Activated T-helper 2 cell treated with anti-CD3 and anti-CD28 coated beads, Interferon-gamma antibody, Interleukin-2, Interleukin-4, amounts not matched to agents 10 μg/mL and 5 μg/mL and 100 μg/mL, durations not matched to agents 14 hours and 24 hours and 36 hours (primary cell): ENCODE data around the gene PLSCR3. TPM values are rescaled to one million over a fixed set of nuclear protein-coding genes. Genes with fewer than 3 reads are reported as not detected.

Experiments
- DNase-seq: peaks from one replicate; pipeline ENCODE4 v3.0.0; 2021; ENCODE audit warnings: low spot score
- H3K27ac Mint-ChIP-seq: one replicate; pipeline ENCODE4 v1.8.0; 2021; ENCODE audit warnings: mixed read lengths
- H3K27me3 Mint-ChIP-seq: one replicate; pipeline ENCODE4 v1.8.0; 2021; ENCODE audit warnings: low read depth, mixed read lengths
- H3K36me3 Mint-ChIP-seq: one replicate; pipeline ENCODE4 v1.8.0; 2021; ENCODE audit warnings: low read depth, mixed read lengths
- H3K4me1 Mint-ChIP-seq: one replicate; pipeline ENCODE4 v1.8.0; 2021; ENCODE audit warnings: low read depth, mixed read lengths
- H3K4me3 Mint-ChIP-seq: one replicate; pipeline ENCODE4 v1.8.0; 2021; ENCODE audit warnings: low read depth, mild to moderate bottlenecking, moderate library complexity, mixed read lengths
- H3K9me3 Mint-ChIP-seq: one replicate; pipeline ENCODE4 v1.8.0; 2021; ENCODE audit warnings: mixed read lengths
- intact Hi-C: fragments of 100-400 bp; cut with micrococcal nuclease; formaldehyde crosslinking; loops from one replicate; pipeline ENCODE4 v1.15.1; 2023
- total RNA-seq: library from RNA; stranded (reverse); gene quantifications from 2 replicates; pipeline ENCODE4 v1.2.3, GENCODE V29; 2022

PLSCR3 gene
- total RNA-seq, 1 donor from 2014 or later, result 75.4 TPM

DNA sequence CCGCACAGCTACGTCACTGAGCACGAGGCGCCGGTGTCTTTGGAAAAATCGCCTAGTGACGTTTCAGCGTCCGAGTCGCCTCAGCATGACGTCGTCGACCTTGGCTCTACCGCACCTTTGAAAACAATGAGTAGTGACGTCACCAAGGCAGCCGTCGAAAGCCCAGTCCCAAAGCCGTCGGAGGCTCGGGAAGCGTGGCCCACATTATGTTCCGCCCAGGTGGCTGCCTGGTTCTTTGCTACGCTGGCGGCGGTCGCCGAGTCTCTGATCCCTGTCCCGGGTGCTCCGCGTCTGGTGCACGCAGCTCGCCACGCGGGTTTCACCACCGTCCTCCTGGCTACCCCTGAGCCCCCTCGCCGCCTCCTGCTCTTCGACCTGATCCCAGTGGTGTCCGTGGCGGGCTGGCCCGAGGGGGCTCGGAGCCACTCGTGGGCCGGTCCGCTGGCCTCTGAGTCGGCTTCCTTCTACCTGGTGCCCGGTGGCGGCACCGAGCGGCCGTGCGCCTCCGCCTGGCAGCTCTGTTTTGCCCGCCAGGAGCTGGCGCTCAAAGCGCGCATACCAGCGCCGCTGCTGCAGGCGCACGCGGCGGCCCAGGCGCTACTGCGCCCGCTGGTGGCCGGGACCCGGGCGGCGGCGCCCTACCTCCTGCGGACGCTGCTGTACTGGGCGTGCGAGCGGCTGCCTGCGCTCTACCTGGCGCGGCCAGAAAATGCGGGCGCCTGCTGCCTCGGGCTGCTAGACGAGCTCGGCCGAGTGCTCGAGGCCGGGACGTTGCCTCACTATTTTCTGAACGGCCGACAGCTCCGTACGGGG is 42.4 kb upstream of the PLSCR3 start:
- peak overlapping the region; percentile 95 for H3K27ac Mint-ChIP-seq
- peak overlapping the region; percentile 85 for H3K4me3 Mint-ChIP-seq
- peaks cover 30% of the 10 kb centered on the region for H3K4me1 Mint-ChIP-seq
- H3K9me3 Mint-ChIP-seq, result no peaks in the 10 kb centered on the region
- peaks cover 20% of the 10 kb centered on the region for H3K27me3 Mint-ChIP-seq
- intact Hi-C loops, result loop anchor here (1.0 to 5.0 kb wide), 4 partner anchors 80 to 621 kb away; partner anchors contain the start of genes EIF5A and SENP3
- peaks cover 22% of the 10 kb centered on the region for H3K36me3 Mint-ChIP-seq
- peak; percentile 80 for DNase-seq

DNA sequence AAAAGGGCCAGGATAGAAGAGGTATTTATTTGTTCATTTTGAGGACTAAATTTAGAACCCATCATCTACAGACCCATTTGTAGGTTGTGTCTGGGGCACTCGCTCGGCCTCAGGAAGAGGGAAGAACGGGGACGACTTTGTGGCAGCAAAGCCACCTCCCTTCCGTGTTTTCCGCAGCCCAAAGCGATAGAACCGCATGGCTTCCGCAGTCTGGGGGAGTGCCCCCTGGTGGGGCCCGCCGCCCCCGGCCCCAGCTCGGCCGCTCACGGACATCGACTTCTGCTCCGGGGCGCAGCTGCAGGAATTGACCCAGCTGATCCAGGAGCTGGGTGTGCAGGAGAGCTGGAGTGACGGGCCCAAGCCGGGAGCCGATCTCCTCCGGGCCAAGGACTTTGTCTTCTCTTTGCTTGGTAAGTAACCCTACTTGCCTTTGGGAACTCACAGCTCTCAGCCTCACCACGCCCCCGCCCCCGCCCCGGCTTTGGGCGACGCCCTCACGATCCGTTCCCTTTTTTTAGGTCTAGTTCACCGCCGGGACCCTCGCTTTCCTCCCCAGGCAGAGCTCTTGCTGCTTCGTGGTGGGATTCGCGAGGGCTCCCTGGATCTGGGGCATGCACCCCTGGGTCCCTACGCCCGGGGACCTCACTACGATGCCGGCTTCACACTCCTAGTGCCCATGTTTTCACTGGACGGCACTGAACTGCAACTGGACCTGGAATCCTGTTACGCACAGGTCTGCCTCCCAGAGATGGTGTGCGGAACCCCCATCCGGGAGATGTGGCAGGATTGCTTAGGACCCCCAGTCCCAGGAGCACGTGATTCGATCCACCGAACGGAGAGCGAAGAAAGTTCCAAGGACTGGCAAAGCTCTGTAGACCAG is 41.6 kb upstream of the PLSCR3 start:
- peak; percentile 73 for DNase-seq

GRCh38 chr17:7432296-7432695 is 38.0 kb upstream of the PLSCR3 start:
- Mint-ChIP-seq H3K27me3 (no peaks in the 10 kb centered on the region), H3K27ac (no peak overlapping the region), H3K4me1 (peaks cover 12% of the 10 kb centered on the region), H3K9me3 (no peaks in the 10 kb centered on the region), H3K4me3 (no peak overlapping the region), H3K36me3 (peaks cover 6% of the 10 kb centered on the region)
- intact Hi-C loops, result no loop called here
- DNase-seq, result no peak

More for the DNA sequence above, 41.6 kb upstream of the PLSCR3 start:
- Mint-ChIP-seq H3K27me3 (peaks cover 13% of the 10 kb centered on the region), H3K4me3 (peak overlapping the region; percentile 85), H3K36me3 (peaks cover 19% of the 10 kb centered on the region), H3K4me1 (peaks cover 30% of the 10 kb centered on the region), H3K9me3 (no peaks in the 10 kb centered on the region), H3K27ac (peak overlapping the region; percentile 95)
- intact Hi-C loops, result loop anchor here (1.0 to 5.0 kb wide), 7 partner anchors 19 to 621 kb away; partner anchors contain the start of genes EIF5A, POLR2A, SENP3 and TMEM256

- intact Hi-C loops, result no loop called here
- H3K36me3 Mint-ChIP-seq, result no peaks in the 10 kb centered on the region
- H3K27ac Mint-ChIP-seq, result no peak overlapping the region
- peaks cover 6% of the 10 kb centered on the region for H3K4me1 Mint-ChIP-seq
- no peaks in the 10 kb centered on the region for H3K27me3 Mint-ChIP-seq
- no peak overlapping the region for H3K4me3 Mint-ChIP-seq
- no peak for DNase-seq
- H3K9me3 Mint-ChIP-seq, result no peaks in the 10 kb centered on the region
These were observed 36.9 kb upstream of the PLSCR3 start for GRCh38 chr17:7431231-7431630.

- H3K9me3 Mint-ChIP-seq, result no peaks in the 10 kb centered on the region
- H3K27me3 Mint-ChIP-seq, result no peaks in the 10 kb centered on the region
- H3K27ac Mint-ChIP-seq, result no peak overlapping the region
- no peak overlapping the region for H3K4me3 Mint-ChIP-seq
- intact Hi-C loops, result no loop called here
- no peak for DNase-seq
- H3K4me1 Mint-ChIP-seq, result no peaks in the 10 kb centered on the region
- H3K36me3 Mint-ChIP-seq, result no peaks in the 10 kb centered on the region
These were observed 35.4 kb upstream of the PLSCR3 start for GRCh38 chr17:7429722-7430121.

DNA sequence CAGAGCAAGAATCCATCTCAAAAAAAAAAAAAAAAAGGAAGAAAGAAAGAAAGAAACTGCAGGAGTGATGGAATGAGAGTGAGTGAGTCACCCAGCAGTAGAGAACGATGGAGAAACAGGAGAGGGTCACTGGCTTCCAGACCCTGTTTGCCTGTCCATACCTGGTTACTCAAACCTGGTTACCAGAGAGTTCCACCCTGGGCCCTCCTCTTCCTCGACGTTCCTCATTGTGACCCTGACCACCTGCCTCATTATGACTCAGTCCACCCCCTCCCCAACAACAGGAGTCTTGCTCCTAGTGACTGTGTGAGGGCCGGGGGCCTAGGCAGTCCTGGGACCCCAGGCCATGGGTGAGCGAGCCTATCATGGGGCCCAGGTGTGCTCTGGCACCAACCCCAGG is 34.2 kb upstream of the PLSCR3 start, which contains the start of gene SPEM3:
Gene SPEM3 (plus strand): TSS at position 301 of the 400 bp plus-strand sequence. CDS start 46 bp downstream, at position 347.
- H3K27me3 Mint-ChIP-seq, result no peaks in the 10 kb centered on the region
- intact Hi-C loops, result no loop called here
- H3K4me3 Mint-ChIP-seq, result no peak within 1 kb of the TSS
- no peak within 1 kb of the TSS for H3K27ac Mint-ChIP-seq
- H3K4me1 Mint-ChIP-seq, result no peaks in the 10 kb centered on the region
- H3K9me3 Mint-ChIP-seq, result no peaks in the 10 kb centered on the region
- no peak for DNase-seq
- H3K36me3 Mint-ChIP-seq, result no peaks in the 10 kb centered on the region

GRCh38 chr17:7427549-7427948 is 33.2 kb upstream of the PLSCR3 start:
- DNase-seq, result no peak
- intact Hi-C loops, result no loop called here
- no peak overlapping the region for H3K27ac Mint-ChIP-seq
- no peak overlapping the region for H3K4me3 Mint-ChIP-seq
- H3K27me3 Mint-ChIP-seq, result no peaks in the 10 kb centered on the region
- H3K4me1 Mint-ChIP-seq, result no peaks in the 10 kb centered on the region
- no peaks in the 10 kb centered on the region for H3K9me3 Mint-ChIP-seq
- no peaks in the 10 kb centered on the region for H3K36me3 Mint-ChIP-seq

- Mint-ChIP-seq H3K4me3 (no peak overlapping the region), H3K36me3 (no peaks in the 10 kb centered on the region), H3K27me3 (no peaks in the 10 kb centered on the region), H3K9me3 (no peaks in the 10 kb centered on the region), H3K4me1 (no peaks in the 10 kb centered on the region), H3K27ac (no peak overlapping the region)
- DNase-seq, result no peak
- intact Hi-C loops, result no loop called here
These were observed 32.7 kb upstream of the PLSCR3 start for GRCh38 chr17:7426896-7427489.

GRCh38 chr17:7426203-7426863 is 32.0 kb upstream of the PLSCR3 start:
- intact Hi-C loops, result no loop called here
- Mint-ChIP-seq H3K36me3 (no peaks in the 10 kb centered on the region), H3K9me3 (no peaks in the 10 kb centered on the region), H3K4me1 (no peaks in the 10 kb centered on the region), H3K27me3 (no peaks in the 10 kb centered on the region), H3K27ac (no peak overlapping the region), H3K4me3 (no peak overlapping the region)
- DNase-seq, result no peak

DNA sequence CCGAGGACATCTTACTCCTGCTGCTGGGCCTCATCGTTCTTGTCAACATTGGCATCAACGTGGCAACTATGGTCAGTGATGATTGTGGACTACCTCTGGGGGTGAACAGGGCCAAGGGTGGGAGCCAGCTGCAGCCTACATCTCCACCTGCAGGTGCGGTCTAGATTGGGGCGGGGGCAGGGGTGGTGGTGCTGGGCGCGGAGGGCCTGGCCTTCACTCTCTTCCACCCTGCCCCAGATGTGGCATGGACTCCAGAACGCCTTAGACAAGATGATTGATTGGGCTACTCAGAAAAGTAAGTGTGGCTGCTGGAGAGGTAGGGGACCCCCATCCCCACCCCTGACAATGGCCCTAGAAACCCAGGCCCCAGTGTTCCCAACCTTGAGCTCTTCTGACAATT is 31.4 kb upstream of the PLSCR3 start:
- Mint-ChIP-seq H3K27me3 (no peaks in the 10 kb centered on the region), H3K9me3 (no peaks in the 10 kb centered on the region), H3K4me1 (no peaks in the 10 kb centered on the region), H3K36me3 (no peaks in the 10 kb centered on the region), H3K4me3 (no peak overlapping the region), H3K27ac (no peak overlapping the region)
- intact Hi-C loops, result no loop called here
- DNase-seq, result no peak

DNA sequence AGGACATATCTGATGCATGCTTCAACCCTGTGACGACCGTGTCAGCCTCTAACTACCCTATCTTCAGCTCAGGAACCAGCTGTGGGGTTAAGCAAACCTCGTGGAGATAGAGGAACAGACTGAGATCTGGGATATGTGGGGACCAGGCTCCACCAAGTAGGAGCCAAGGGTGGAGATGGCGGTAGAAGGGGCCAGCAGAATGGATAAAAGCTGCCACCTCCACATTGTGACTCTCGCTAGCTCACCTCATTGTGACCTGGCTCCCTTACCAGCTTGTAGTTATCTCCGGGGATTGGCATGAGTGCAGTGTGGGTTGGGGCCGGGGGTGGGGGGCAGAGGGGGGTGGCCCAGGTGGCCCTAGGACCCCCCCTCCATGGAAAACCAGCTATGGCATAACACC is 31.0 kb upstream of the PLSCR3 start, which contains the start of gene SPEM2:
Gene SPEM2 (plus strand): TSS at position 301 of the 400 bp plus-strand sequence. CDS start 73 bp downstream, at position 374.
- no peaks in the 10 kb centered on the region for H3K4me1 Mint-ChIP-seq
- no peak for DNase-seq
- H3K36me3 Mint-ChIP-seq, result no peaks in the 10 kb centered on the region
- intact Hi-C loops, result no loop called here
- H3K4me3 Mint-ChIP-seq, result no peak within 1 kb of the TSS
- no peak within 1 kb of the TSS for H3K27ac Mint-ChIP-seq
- H3K9me3 Mint-ChIP-seq, result no peaks in the 10 kb centered on the region
- no peaks in the 10 kb centered on the region for H3K27me3 Mint-ChIP-seq

GRCh38 chr17:7423679-7424078 is 29.4 kb upstream of the PLSCR3 start:
- Mint-ChIP-seq H3K27ac (no peak overlapping the region), H3K27me3 (no peaks in the 10 kb centered on the region), H3K4me1 (no peaks in the 10 kb centered on the region), H3K4me3 (no peak overlapping the region), H3K9me3 (no peaks in the 10 kb centered on the region), H3K36me3 (no peaks in the 10 kb centered on the region)
- DNase-seq, result no peak
- intact Hi-C loops, result no loop called here
